NCI-H2196 treated with DMSO at 0.1 percent for 48 hours (cell line): ENCODE data around the gene PRPS2.

Source experiments
- DNase-seq: peaks from one replicate; lab custom pipeline; 2025; ENCODE audit not compliant: unreplicated experiment; lab: John Stamatoyannopoulos, UW

The PRPS2 gene

GRCh38 chrX:12814420-12814819 lies 23.2 kb downstream of the PRPS2 start:
- no peak for DNase-seq

DNA sequence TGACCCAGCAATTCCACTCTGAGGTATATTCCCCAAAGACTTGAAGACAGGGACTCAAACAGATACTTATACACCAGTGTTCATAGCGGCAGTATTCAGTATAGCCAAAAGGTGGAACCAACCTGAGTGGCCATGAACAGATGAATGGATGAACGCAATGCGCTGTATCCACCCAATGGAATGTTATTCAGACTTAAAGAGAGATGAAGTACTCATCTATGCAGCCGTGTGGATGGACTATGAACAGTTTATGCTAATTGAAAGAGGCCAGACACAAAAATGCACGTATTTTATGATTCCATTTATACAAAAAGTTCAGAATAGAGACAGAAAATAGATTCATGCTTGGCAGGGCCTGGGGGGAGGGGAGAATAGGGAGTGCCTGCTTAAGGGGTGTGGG lies 26.3 kb downstream of the PRPS2 start:
- DNase-seq, result no peak

- no peak for DNase-seq
Measured at GRCh38 chrX:12819222-12819621, 28.0 kb downstream of the PRPS2 start.

DNA sequence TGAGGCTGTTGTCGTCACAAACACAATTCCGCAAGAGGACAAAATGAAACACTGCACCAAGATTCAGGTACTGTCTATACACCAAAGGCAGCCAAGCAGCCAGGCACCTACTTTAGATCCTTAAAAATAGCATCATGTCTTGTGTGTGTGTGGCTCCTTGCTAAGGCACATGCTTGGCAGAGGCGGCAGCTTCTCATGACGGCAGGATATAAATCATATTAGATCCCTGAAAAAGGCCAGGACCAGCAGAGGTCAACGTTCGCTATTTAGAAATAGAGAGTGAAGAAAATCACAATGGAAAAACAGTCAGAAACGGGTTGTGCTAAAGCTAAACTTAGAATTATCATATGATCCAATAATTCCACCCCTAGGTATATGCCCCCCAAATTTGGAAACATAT lies 29.5 kb downstream of the PRPS2 start:
- no peak for DNase-seq

DNA sequence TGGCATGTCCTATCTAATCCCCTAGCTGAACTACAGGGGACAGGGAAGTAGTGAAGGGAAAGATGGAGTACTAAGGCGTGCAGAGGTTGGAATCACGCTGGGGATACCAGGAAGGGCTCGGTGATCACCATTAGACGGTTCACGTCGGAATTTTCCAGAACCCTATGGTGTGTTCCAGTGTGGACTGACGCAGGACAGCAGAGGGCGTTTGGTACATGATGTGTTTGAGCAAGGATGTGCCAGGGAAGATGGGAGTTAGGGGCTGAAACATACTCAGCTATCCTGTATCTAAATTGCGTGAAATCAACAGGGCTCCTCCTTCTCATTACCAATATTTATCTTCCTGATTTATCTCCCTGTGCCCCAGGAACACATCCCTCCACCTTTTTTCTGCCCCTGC lies 33.7 kb downstream of the PRPS2 start:
- DNase-seq, result no peak

DNA sequence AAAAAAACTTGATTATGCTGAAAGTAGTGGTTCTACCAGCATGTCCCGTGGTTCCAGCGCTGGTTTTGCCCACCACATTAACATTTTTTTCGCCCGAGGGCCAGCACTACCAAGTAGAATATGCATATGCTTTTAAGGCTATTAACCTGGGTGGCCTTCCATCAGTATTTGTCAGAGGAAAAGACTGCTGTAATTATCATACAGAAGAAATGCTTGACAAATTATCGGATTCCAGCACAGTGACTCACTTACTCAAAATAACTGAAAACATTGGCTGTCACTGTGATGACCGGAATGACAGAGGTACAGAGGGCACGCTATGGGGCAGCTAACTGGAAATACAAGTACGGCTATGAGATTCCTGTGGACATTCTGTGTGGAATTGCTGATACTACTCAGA lies 34.6 kb downstream of the PRPS2 start:
- DNase-seq, result no peak

DNA sequence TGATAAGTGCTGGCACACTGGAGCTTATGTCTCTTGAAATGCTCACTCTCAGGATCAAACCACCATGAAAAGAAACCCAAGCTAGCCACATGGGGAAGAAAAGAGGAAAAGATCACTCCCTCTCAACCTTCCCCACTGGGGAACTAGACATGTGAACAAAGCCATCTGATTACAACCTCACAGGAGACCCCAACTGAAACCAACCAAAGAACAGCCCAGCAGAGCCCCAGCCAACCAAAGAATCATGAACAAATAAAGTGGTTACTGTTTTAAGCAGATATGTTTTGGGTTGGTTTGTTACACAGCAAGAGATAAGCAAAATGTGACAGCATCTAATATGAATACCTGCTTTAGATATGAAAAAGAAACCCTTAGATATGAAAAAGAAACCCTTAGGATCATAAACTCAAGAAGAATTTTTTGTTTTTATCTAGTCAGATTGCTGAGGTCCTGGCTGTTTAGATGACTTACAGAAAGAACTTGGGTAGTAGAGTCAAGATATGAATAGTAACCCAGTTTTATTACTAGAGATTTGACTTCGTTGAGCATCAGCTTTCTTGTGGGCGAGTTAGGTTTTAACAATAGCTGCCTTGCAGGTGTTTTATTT lies 52.0 kb downstream of the PRPS2 start:
- no peak for DNase-seq

DNA sequence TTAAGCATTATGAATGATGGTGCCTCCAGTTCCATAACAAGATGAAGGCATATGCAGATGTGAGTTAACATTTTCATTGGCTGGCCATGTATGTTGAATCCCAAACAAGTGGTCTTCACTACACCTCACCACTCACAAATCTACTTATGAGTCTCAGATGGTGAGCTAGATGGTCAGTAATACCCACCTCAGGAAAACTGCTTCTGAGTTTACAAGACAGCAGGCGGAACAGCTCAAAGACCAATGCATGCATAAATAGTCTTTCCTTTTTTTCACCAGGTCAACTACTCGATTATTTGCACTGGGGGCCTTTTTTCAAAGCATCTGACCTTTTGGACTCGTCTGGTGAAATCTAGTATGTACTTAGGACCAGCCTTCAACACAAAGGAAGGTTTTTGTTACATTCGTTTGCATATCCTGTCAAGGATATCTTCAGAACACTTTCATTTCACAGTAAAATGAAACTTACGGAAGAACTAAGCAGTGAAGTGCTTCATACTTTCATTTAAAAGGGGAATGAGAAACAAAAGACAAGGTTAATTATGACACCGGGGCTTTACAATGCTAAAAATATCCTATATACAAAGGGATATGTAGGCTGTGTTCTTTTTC lies 52.6 kb downstream of the PRPS2 start:
- DNase-seq, result no peak

GRCh38 chrX:12844319-12844718 lies 53.1 kb downstream of the PRPS2 start:
- no peak for DNase-seq

GRCh38 chrX:12865359-12865758 lies 74.1 kb downstream of the PRPS2 start:
- no peak for DNase-seq

DNA sequence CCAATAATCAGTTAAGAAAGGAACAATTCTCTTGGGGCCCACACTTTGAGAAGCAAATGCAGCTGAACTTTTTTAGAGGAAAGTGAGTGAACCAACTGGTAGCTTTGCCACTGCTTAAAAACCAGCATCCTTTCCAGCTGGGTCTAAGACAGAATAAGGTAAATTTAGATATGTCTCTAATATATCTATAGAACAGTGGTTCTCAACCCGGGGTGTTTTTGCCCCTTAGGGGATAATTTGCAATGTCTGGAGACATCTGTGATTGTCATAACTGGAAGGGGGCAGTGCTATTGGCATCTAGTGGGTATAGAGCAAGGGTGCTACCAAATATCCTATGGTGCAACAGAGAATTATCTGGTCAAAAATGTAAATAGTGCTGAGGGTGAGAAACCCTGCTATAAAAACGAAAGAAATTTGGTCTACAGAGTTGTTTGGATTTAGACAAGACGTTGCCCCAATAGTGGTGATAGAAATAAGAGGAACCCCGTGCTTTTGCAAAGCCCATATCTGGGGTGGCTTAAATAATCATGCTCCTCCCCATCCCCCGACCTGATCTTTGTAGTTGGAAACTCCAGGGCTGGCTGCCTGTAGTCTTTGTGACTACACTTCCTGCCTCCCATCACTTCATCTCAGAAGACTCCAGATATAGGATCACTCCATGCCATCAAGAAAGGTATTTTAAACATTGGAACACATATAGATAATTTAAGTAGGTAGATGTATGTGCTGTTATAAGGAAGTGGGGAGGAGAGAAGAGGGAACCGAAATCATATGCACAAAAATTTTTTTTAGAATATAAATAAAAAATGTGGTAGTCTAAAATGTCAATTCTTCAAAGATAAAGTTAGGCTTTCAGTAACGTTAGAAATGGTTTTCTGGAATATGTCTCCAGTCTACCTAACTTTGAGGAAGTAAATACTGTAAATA lies 75.5 kb downstream of the PRPS2 start, which contains the start of gene TLR7:
Gene TLR7 (plus strand): TSS at position 622 of the 927 bp plus-strand sequence. CDS start 507 bp downstream, outside the sequence.
- DNase-seq, result no peak

- no peak for DNase-seq
Measured at GRCh38 chrX:12867685-12868084, 76.5 kb downstream of the PRPS2 start.

GRCh38 chrX:12868747-12869146 lies 77.5 kb downstream of the PRPS2 start:
- no peak for DNase-seq

DNA sequence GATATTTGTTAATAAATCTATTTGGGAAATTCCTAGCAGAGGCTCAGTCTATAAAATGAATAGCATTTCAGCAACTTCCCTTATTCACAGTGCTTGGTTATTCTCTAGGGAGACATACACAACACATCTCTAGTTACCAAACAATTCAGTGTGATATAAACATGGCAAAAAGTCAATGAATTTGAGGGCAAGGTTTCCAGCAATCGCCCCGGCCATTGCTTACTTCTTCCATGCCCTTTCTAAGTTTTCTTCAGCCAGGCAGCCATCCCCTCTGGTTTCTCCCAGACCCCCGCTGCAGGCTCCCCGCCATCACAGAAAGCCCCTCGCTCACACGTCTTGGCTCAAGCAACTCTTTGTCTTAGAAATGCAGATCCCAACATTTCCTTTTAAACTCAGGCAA lies 80.0 kb downstream of the PRPS2 start:
- no peak for DNase-seq

DNA sequence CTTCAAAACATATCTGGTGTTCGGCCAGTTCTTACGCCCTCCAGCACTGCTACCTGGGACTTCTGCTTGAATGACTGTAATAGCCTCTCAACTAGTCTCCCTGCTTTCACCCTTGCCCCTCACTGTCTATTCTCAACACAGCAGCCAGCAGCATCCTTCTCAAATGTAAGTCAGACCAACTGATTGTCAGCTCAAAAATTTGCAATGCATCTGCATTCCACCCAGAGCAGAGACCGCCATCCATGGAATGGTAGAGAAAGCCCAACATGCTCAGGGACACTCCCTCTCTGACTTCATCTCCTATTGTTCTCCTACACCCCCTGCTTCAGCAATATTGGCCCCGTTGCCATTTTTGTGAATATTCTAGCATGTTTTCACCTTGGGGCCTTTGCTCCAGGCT lies 81.5 kb downstream of the PRPS2 start:
- no peak for DNase-seq
